Mammary epithelial cell (primary cell): ENCODE measurements around the gene LTN1.

Source experiments
- EZH2 ChIP-seq: IDR thresholded peaks from 2 replicates; pipeline ENCODE4 v1.6.1; 2012; ENCODE audit warnings: low read length, inconsistent platforms, borderline replicate concordance
- TF ChIP-seq, protein P1 (sequence below), 2 donors: IDR thresholded peaks in 1 of 2; conservative IDR thresholded peaks in 1 of 2; 2 replicates each; pipeline ENCODE4 v1.5.1; 2011 to 2012; ENCODE audit warnings: inconsistent platforms in 2 of 2, low read length in 2 of 2, mild to moderate bottlenecking in 2 of 2, control low read depth in 1 of 2, low read depth in 1 of 2; ENCODE audit not compliant: insufficient read depth in 1 of 2; ENCODE audit errors: extremely low read depth in 1 of 2

GRCh38 chr21:29030909-29031308 is 38.2 kb upstream of the LTN1 start:
- TF ChIP-seq, protein P1, sequence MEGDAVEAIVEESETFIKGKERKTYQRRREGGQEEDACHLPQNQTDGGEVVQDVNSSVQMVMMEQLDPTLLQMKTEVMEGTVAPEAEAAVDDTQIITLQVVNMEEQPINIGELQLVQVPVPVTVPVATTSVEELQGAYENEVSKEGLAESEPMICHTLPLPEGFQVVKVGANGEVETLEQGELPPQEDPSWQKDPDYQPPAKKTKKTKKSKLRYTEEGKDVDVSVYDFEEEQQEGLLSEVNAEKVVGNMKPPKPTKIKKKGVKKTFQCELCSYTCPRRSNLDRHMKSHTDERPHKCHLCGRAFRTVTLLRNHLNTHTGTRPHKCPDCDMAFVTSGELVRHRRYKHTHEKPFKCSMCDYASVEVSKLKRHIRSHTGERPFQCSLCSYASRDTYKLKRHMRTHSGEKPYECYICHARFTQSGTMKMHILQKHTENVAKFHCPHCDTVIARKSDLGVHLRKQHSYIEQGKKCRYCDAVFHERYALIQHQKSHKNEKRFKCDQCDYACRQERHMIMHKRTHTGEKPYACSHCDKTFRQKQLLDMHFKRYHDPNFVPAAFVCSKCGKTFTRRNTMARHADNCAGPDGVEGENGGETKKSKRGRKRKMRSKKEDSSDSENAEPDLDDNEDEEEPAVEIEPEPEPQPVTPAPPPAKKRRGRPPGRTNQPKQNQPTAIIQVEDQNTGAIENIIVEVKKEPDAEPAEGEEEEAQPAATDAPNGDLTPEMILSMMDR (conservative IDR thresholded peaks at IDR 0.05 in 1 of 2, IDR thresholded peaks at IDR 0.05 in 1 of 2; ENCODE audit: extremely low read depth in 1 of 2, insufficient read depth in 1 of 2, low read depth in 1 of 2, low read length in 2 of 2) = no peak
- no peak for TF ChIP-seq EZH2
